Measurements from ENCODE around the gene PAQR3.

DNA sequence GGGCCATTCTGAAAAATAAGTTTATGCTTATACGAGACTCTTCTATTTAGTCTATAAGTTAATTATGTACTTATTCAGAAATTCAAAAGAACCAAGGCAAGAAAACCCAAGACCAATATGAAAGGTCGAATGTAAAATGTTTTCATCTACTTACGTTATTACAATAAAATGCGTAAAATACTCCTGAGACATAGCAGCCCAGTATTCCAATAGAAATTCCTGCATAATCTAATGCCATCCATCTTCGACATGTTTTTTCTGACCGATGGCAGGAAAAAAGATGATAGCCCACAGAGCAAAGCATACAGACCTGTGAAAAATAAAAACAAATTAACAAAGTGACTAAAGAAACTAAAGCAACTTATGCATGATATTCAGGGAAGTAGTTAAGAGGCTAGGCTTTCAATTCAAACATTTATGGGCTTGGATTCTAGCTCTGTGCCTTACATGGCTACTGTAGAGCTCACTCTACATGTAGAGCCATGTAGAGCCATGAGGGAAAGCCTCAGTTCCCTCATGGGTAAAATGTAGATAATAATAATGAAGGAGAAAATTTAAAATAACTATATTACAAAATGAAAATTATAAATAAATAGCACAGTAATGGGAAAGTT lies 9.1 kb downstream of the PAQR3 start:
- TF ChIP-seq, protein P1, sequence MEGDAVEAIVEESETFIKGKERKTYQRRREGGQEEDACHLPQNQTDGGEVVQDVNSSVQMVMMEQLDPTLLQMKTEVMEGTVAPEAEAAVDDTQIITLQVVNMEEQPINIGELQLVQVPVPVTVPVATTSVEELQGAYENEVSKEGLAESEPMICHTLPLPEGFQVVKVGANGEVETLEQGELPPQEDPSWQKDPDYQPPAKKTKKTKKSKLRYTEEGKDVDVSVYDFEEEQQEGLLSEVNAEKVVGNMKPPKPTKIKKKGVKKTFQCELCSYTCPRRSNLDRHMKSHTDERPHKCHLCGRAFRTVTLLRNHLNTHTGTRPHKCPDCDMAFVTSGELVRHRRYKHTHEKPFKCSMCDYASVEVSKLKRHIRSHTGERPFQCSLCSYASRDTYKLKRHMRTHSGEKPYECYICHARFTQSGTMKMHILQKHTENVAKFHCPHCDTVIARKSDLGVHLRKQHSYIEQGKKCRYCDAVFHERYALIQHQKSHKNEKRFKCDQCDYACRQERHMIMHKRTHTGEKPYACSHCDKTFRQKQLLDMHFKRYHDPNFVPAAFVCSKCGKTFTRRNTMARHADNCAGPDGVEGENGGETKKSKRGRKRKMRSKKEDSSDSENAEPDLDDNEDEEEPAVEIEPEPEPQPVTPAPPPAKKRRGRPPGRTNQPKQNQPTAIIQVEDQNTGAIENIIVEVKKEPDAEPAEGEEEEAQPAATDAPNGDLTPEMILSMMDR (IDR thresholded peaks at IDR 0.05), result no peak
- no peak for TF ChIP-seq POLR2A (IDR thresholded peaks at IDR 0.05)

Data from heart left ventricle (tissue), 13 donors.